ENCODE data around the gene PPP2R3A. TPM values are rescaled to one million over a fixed set of nuclear protein-coding genes. Genes with fewer than 3 reads are reported as not detected.

The PPP2R3A gene
- total and polyA plus RNA-seq, 2 of the 13 experiments (the other 11 are each of a cell fraction or from before 2014, with no cell fraction given): 0.07 to 0.12 TPM

- no peak overlapping the region for H3K4me2 ChIP-seq (ENCODE audit: low read depth, low read length)
- FAIRE-seq (no peak), DNase-seq (ENCODE audit: low spot score) (no peak), ATAC-seq (no peak)
- ChIA-PET POLR2A (no interaction called here), CTCF (ENCODE audit: low intra/inter-chr PET ratio, low total read pairs) (no interaction called here)
- peaks cover 22% of the 10 kb centered on the region for H3K4me1 ChIP-seq (ENCODE audit: insufficient read depth, low read length)
- no peak overlapping the region for H3K9ac ChIP-seq (ENCODE audit: insufficient read depth, low read depth, low read length)
- H3K27ac ChIP-seq (ENCODE audit: extremely low read length, insufficient read depth, low read length): no peak overlapping the region
- no peaks in the 10 kb centered on the region for H3K9me3 ChIP-seq (ENCODE audit: low read length)
- no peaks in the 10 kb centered on the region for H3K36me3 ChIP-seq (replicated peaks in 1 of 2; ENCODE audit: control insufficient read depth in 1 of 2, insufficient read depth in 2 of 2, low read length in 2 of 2)
- peaks cover 95% of the 10 kb centered on the region for H3K79me2 ChIP-seq (ENCODE audit: insufficient read depth, low read length)
- H2AFZ ChIP-seq (ENCODE audit: low read length): no peak overlapping the region
- no peaks in the 10 kb centered on the region for H3K27me3 ChIP-seq (ENCODE audit: control insufficient read depth in 1 of 2, insufficient read depth in 2 of 2, low read length in 2 of 2)
- no TSS peak for BruUV-seq (replicated peaks)
- no peak overlapping the region for H3K4me3 ChIP-seq (replicated peaks in 1 of 3; ENCODE audit: insufficient read depth in 1 of 3, low read depth in 2 of 3, low read length in 3 of 3)
- H4K20me1 ChIP-seq (ENCODE audit: insufficient read depth, low read length): peaks cover 59% of the 10 kb centered on the region
- in situ Hi-C loops (cut with HindIII; ENCODE audit: extremely low pct_ligation_motif_present, low pct_unique_long_range_greater_than_20kb) (no loop called here), intact Hi-C loops (cut with micrococcal nuclease; ENCODE audit: unreplicated experiment) (no loop called here)
- TF ChIP-seq ZNF207 (IDR thresholded peaks at IDR 0.05; ENCODE audit: borderline replicate concordance) (no peak), ZNF570 (CRISPR knock-in tag; IDR thresholded peaks at IDR 0.05; ENCODE audit: borderline replicate concordance) (no peak), RBM22 (optimal IDR thresholded peaks at IDR 0.05; ENCODE audit: low read length) (no peak), ZMAT3 (CRISPR knock-in tag; conservative IDR thresholded peaks at IDR 0.05) (no peak), AFF4 (CRISPR knock-in tag; IDR thresholded peaks at IDR 0.05) (no peak), ZNF501 (CRISPR knock-in tag; IDR thresholded peaks at IDR 0.05) (no peak), NR0B2 (CRISPR knock-in tag; IDR thresholded peaks at IDR 0.05) (no peak), ZNF576 (CRISPR knock-in tag; IDR thresholded peaks at IDR 0.05) (no peak), CCDC6 (CRISPR knock-in tag; IDR thresholded peaks at IDR 0.05) (no peak), TEAD3 (CRISPR knock-in tag; optimal IDR thresholded peaks at IDR 0.05; ENCODE audit: borderline replicate concordance) (no peak), IRF2 (CRISPR knock-in tag; IDR thresholded peaks at IDR 0.05) (no peak), KLF12 (CRISPR knock-in tag; IDR thresholded peaks at IDR 0.05; ENCODE audit: borderline replicate concordance) (no peak), PHF20 (CRISPR knock-in tag; IDR thresholded peaks at IDR 0.05) (no peak), ZC3H4 (CRISPR knock-in tag; IDR thresholded peaks at IDR 0.05; ENCODE audit: borderline replicate concordance) (no peak), FIP1L1 (IDR thresholded peaks at IDR 0.05; ENCODE audit: borderline replicate concordance, insufficient read depth, low read depth, low read length) (no peak), EED (CRISPR knock-in tag; IDR thresholded peaks at IDR 0.05) (no peak), ZNF652 (CRISPR knock-in tag; IDR thresholded peaks at IDR 0.05; ENCODE audit: borderline replicate concordance, low read depth) (no peak), ZNF280D (CRISPR knock-in tag; IDR thresholded peaks at IDR 0.05) (no peak), HMG20B (CRISPR knock-in tag; conservative IDR thresholded peaks at IDR 0.05) (no peak)
These were observed 208.5 kb downstream of the PPP2R3A start for GRCh38 chr3:136173939-136174490.

All from HepG2 (cell line).